Activated naive CD4-positive, alpha-beta T cell treated with anti-CD3 and anti-CD28 coated beads for 36 hours (primary cell): ENCODE measurements around the gene ZFAND5. TPM values are rescaled to one million over a fixed set of nuclear protein-coding genes. Genes with fewer than 3 reads are reported as not detected.

Source experiments
- CTCF ChIA-PET: fragments of 350-600 bp; sonication (Branson Sonifier 250); formaldehyde crosslinking; loops from one replicate; lab custom pipeline; 2021; ENCODE audit warnings: antibody characterized with exemption; lab: Charles Lee
- DNase-seq: peaks from one replicate; pipeline ENCODE4 v3.0.0-alpha.2; 2020
- H3K27ac Mint-ChIP-seq: one replicate; pipeline ENCODE4 v1.8.0; 2021; ENCODE audit warnings: mild to moderate bottlenecking, mixed read lengths
- H3K27me3 Mint-ChIP-seq: one replicate; pipeline ENCODE4 v1.8.0; 2021; ENCODE audit warnings: low read depth, mixed read lengths
- H3K36me3 Mint-ChIP-seq: one replicate; pipeline ENCODE4 v1.8.0; 2021; ENCODE audit warnings: low read depth, mixed read lengths
- H3K4me1 Mint-ChIP-seq: one replicate; pipeline ENCODE4 v1.8.0; 2021; ENCODE audit warnings: low read depth, mixed read lengths
- H3K4me3 Mint-ChIP-seq: one replicate; pipeline ENCODE4 v1.8.0; 2021; ENCODE audit warnings: mild to moderate bottlenecking, moderate library complexity, mixed read lengths
- H3K9me3 Mint-ChIP-seq: one replicate; pipeline ENCODE4 v1.8.0; 2021; ENCODE audit warnings: mixed read lengths
- intact Hi-C: fragments of 100-400 bp; cut with micrococcal nuclease; formaldehyde crosslinking; loops from one replicate; pipeline ENCODE4 v1.15.1; 2023
- total RNA-seq, 2 experiments: library from RNA; stranded (reverse); gene quantifications; one replicate each; pipeline ENCODE4 v1.2.3, GENCODE V29; 2021

Gene ZFAND5
- total RNA-seq, 2 experiments from 2014 or later: 71.9 to 73.2 TPM

- no peaks in the 10 kb centered on the region for H3K36me3 Mint-ChIP-seq
- H3K9me3 Mint-ChIP-seq: no peaks in the 10 kb centered on the region
- intact Hi-C loops: no loop called here
- DNase-seq: no peak
- CTCF ChIA-PET: interaction anchor here (1.2 kb wide), 1 partner anchor 215 kb away, joined by 3 read pairs; no protein-coding TSS in a partner anchor
- H3K27ac Mint-ChIP-seq: no peak overlapping the region
- no peaks in the 10 kb centered on the region for H3K27me3 Mint-ChIP-seq
- H3K4me1 Mint-ChIP-seq: peaks cover 6% of the 10 kb centered on the region
- no peak overlapping the region for H3K4me3 Mint-ChIP-seq
Observed at GRCh38 chr9:72384710-72385485, 19.9 kb upstream of the ZFAND5 start.

DNA sequence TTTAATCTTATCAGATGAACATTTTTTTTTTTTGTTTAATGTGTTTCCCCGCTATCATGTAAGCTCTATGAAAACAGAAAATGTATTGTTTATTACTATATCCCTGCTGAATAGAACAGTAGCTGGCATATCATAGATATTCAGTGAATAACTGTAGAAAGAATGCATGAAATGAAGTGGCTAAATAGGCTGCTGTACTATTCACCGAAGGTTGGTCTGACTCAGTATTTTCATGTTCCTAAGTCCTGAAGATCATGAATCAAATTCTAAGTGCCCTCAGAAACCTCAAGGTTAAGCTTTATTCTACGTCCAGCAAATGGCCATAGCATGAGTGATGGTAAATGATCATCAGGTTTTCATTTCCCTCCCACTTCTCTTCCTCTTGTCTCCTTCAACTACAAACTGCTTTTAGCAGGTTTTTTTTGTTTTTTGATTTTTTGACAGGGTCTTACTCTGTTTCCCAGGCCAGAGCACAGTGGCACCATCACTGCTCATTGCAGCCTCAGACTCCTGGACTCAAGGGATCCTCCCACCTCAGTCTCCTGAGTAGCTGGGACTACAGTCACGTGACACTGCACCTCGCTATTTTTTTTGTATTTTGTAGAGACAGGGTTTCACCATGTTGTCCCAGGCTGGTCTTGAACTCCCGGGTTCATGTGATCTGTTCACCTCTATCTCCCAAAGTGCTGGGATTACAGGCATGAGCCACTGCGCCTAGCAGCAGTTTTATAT is 19.1 kb upstream of the ZFAND5 start:
- DNase-seq: no peak
- no peaks in the 10 kb centered on the region for H3K9me3 Mint-ChIP-seq
- intact Hi-C loops: no loop called here
- H3K27ac Mint-ChIP-seq: no peak overlapping the region
- H3K4me1 Mint-ChIP-seq: peaks cover 6% of the 10 kb centered on the region
- no peak overlapping the region for H3K4me3 Mint-ChIP-seq
- H3K27me3 Mint-ChIP-seq: no peaks in the 10 kb centered on the region
- CTCF ChIA-PET: interaction anchor here (1.2 kb wide), 1 partner anchor 216 kb away, joined by 3 read pairs; no protein-coding TSS in a partner anchor
- H3K36me3 Mint-ChIP-seq: no peaks in the 10 kb centered on the region

- H3K4me3 Mint-ChIP-seq: no peak overlapping the region
- no peaks in the 10 kb centered on the region for H3K27me3 Mint-ChIP-seq
- CTCF ChIA-PET: no interaction called here
- H3K36me3 Mint-ChIP-seq: no peaks in the 10 kb centered on the region
- H3K27ac Mint-ChIP-seq: no peak overlapping the region
- H3K9me3 Mint-ChIP-seq: no peaks in the 10 kb centered on the region
- H3K4me1 Mint-ChIP-seq: peaks cover 2% of the 10 kb centered on the region
- DNase-seq: no peak
- intact Hi-C loops: no loop called here
Observed at GRCh38 chr9:72382405-72382804, 17.4 kb upstream of the ZFAND5 start.

DNA sequence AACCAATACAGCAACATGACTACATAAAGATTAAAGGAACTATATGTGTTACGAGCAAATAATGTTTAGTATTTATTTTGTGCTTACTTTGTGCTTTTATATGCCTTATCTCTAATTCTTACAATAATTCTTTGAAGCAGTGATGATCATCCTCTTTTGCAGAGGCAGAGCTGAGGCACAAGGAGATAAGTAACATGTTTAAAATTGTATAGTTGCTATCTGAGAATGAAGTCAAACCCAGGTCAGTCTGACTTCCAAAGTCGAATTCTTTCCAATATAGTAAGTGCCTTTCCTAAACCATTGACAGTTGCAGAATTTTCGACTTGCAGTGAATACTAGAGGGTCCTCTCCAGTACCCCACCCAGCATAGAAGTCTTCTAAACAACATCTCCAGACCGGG is 12.0 kb upstream of the ZFAND5 start:
- intact Hi-C loops: no loop called here
- H3K27ac Mint-ChIP-seq: no peak overlapping the region
- no peaks in the 10 kb centered on the region for H3K9me3 Mint-ChIP-seq
- CTCF ChIA-PET: no interaction called here
- no peak overlapping the region for H3K4me3 Mint-ChIP-seq
- no peak for DNase-seq
- no peaks in the 10 kb centered on the region for H3K36me3 Mint-ChIP-seq
- H3K4me1 Mint-ChIP-seq: no peaks in the 10 kb centered on the region
- H3K27me3 Mint-ChIP-seq: no peaks in the 10 kb centered on the region

- H3K9me3 Mint-ChIP-seq: no peaks in the 10 kb centered on the region
Observed at GRCh38 chr9:72371151-72371550, 6.1 kb upstream of the ZFAND5 start.

DNA sequence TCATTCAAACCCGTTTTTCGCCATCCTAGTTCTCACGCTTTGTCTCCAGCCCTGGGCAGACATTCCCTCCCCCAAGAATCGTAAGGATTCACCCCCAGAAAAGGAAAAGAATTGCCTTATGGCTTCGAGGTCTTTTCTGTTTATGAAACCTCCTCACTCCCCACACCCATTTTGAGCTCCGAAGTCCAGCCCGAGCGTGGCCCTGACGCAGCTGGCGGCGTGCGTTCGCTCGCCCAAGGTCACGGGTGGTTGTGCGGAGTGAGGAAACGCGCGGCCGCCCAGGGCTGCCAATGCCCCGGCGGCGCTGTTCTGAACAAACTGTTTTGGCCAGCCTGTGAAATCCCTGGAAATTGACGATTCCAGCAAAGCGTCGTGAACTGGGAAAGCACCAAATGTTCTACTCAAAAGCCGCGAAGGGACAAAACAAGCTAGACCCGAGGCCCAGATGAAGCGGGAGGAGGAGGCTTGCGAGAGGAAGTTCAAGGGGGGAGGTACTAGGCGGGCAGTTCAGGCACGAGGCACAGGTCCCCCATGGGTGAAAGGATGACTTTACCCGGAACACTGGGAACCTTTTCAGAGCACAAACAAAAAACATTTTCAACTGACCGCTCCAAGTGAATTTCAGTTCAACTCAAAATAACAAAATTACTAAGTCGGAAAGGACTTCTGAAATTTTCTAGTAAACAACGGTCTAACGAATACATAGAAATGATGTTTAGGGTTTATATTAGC is 683 bp upstream of the ZFAND5 start:
- peak; percentile 68 for DNase-seq
- peaks cover 24% of the 10 kb centered on the region for H3K4me1 Mint-ChIP-seq
- H3K27me3 Mint-ChIP-seq: no peaks in the 10 kb centered on the region
- intact Hi-C loops: loop anchor here (1.0 to 10.0 kb wide), 14 partner anchors 23 to 1953 kb away; partner anchors contain the start of genes ABHD17B, C9orf85 and CEMIP2
- peak overlapping the region; percentile 81 for H3K4me3 Mint-ChIP-seq
- CTCF ChIA-PET: interaction anchor here (0.8 to 1.1 kb wide), 3 partner anchors 9 to 223 kb away, joined by 3 to 6 read pairs (median 3); no protein-coding TSS in a partner anchor
- peak overlapping the region; percentile 95 for H3K27ac Mint-ChIP-seq
- H3K36me3 Mint-ChIP-seq: peaks cover 20% of the 10 kb centered on the region
- H3K9me3 Mint-ChIP-seq: no peaks in the 10 kb centered on the region

More at GRCh38 chr9:72371151-72371550, 6.1 kb upstream of the ZFAND5 start:
- H3K4me3 Mint-ChIP-seq: no peak overlapping the region
- no peaks in the 10 kb centered on the region for H3K36me3 Mint-ChIP-seq
- CTCF ChIA-PET: interaction anchor here (0.7 kb wide), 1 partner anchor 1005 kb away, joined by 5 read pairs; no protein-coding TSS in a partner anchor
- no peaks in the 10 kb centered on the region for H3K27me3 Mint-ChIP-seq
- H3K4me1 Mint-ChIP-seq: no peaks in the 10 kb centered on the region
- no peak overlapping the region for H3K27ac Mint-ChIP-seq
- DNase-seq: no peak
- intact Hi-C loops: no loop called here

DNA sequence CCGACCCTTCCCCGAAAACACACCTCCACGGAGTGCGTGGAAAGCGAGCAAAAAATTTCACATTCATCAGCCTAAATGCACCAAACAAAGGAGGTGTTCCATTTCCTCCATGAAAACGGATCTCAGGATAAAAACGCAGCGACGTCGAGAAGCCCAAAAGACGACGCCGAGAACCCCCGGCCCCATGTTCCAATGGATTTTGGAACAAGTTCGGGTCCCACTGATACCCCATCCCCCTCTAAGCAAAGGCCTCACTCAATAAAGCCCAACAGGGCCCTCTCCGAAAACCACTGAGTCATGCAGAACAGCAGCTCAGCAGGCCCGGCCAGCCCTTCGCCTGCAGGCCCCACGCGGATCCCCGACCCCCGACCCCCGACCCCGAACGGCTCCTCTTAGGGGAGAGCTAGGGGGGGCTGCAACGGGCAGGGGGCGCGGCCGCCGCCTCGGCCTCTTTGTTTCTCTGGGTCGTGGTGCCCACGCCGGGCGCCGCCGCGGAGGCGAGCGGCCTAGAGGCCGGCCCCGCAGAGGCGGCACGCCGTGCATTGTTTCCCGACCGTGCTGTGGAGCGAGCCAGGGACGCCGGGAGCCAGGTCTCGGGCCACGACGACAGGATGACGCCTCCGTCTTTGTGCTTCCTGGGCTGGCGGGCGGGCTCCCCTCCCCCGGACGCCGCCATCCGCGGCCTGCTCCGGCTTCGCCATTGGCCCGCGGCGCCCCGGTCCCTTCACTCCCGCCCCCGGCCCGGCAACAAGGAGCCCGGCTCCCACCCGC is 915 bp downstream of the ZFAND5 start:
- Mint-ChIP-seq H3K27ac (peak overlapping the region; percentile 95), H3K9me3 (no peaks in the 10 kb centered on the region), H3K36me3 (peaks cover 28% of the 10 kb centered on the region), H3K27me3 (no peaks in the 10 kb centered on the region), H3K4me3 (peak overlapping the region; percentile 82), H3K4me1 (peaks cover 39% of the 10 kb centered on the region)
- intact Hi-C loops: loop anchor here (1.0 to 10.0 kb wide), 7 partner anchors 8 to 1951 kb away; partner anchors contain the start of gene CEMIP2
- CTCF ChIA-PET: no interaction called here
- peak; percentile 73 for DNase-seq

GRCh38 chr9:72363236-72363635 is 1.8 kb downstream of the ZFAND5 start:
- intact Hi-C loops: loop anchor here (5.0 to 10.0 kb wide), 3 partner anchors 71 to 1798 kb away; partner anchors contain the start of gene CEMIP2
- Mint-ChIP-seq H3K4me1 (peaks cover 48% of the 10 kb centered on the region), H3K4me3 (peak overlapping the region; percentile 82), H3K9me3 (no peaks in the 10 kb centered on the region), H3K27ac (peak overlapping the region; percentile 95), H3K36me3 (peaks cover 34% of the 10 kb centered on the region), H3K27me3 (no peaks in the 10 kb centered on the region)
- CTCF ChIA-PET: interaction anchor here (1.5 kb wide), 1 partner anchor 82 kb away, joined by 4 read pairs; no protein-coding TSS in a partner anchor
- no peak for DNase-seq

GRCh38 chr9:72362680-72363139 is 2.3 kb downstream of the ZFAND5 start:
- no peaks in the 10 kb centered on the region for H3K9me3 Mint-ChIP-seq
- CTCF ChIA-PET: interaction anchor here (1.5 kb wide), 1 partner anchor 81 kb away, joined by 4 read pairs; no protein-coding TSS in a partner anchor
- H3K36me3 Mint-ChIP-seq: peaks cover 36% of the 10 kb centered on the region
- no peaks in the 10 kb centered on the region for H3K27me3 Mint-ChIP-seq
- peaks cover 51% of the 10 kb centered on the region for H3K4me1 Mint-ChIP-seq
- intact Hi-C loops: loop anchor here (5.0 to 10.0 kb wide), 3 partner anchors 70 to 1798 kb away; partner anchors contain the start of gene CEMIP2
- peak; percentile 71 for DNase-seq
- H3K27ac Mint-ChIP-seq: peak overlapping the region; percentile 95
- H3K4me3 Mint-ChIP-seq: peak overlapping the region; percentile 82

DNA sequence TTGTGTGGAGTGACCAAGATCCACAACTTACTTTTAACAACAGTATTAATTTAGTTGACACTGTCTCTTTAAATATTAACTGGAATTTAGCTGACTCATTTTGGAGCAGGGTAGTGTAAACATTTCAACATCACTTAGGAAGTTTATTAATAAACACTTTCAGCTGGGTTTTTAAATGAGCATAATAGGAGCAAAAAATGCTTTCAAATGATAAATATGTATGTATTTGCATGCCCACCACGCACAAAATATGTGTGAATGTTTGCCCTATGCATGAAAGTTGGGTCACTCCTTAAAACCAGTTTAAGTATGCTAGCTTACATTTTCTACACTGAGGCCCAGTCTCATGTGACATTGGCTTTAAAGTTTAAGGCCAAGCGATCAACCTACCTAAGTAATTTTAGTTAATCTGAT is 2.9 kb downstream of the ZFAND5 start:
- no peak for DNase-seq
- Mint-ChIP-seq H3K4me1 (peaks cover 56% of the 10 kb centered on the region), H3K36me3 (peaks cover 42% of the 10 kb centered on the region), H3K9me3 (no peaks in the 10 kb centered on the region), H3K27ac (peak overlapping the region; percentile 95), H3K4me3 (peak overlapping the region; percentile 82), H3K27me3 (no peaks in the 10 kb centered on the region)
- intact Hi-C loops: loop anchor here (5.0 to 10.0 kb wide), 3 partner anchors 70 to 1797 kb away; partner anchors contain the start of gene CEMIP2
- CTCF ChIA-PET: interaction anchor here (1.5 kb wide), 1 partner anchor 81 kb away, joined by 4 read pairs; no protein-coding TSS in a partner anchor

- no peaks in the 10 kb centered on the region for H3K9me3 Mint-ChIP-seq
- CTCF ChIA-PET: no interaction called here
- no peak overlapping the region for H3K27ac Mint-ChIP-seq
- intact Hi-C loops: loop anchor here (5.0 to 10.0 kb wide), 3 partner anchors 69 to 1796 kb away; partner anchors contain the start of gene CEMIP2
- no peak overlapping the region for H3K4me3 Mint-ChIP-seq
- no peaks in the 10 kb centered on the region for H3K27me3 Mint-ChIP-seq
- H3K36me3 Mint-ChIP-seq: peaks cover 51% of the 10 kb centered on the region
- H3K4me1 Mint-ChIP-seq: peaks cover 66% of the 10 kb centered on the region
- no peak for DNase-seq
Observed at GRCh38 chr9:72361217-72361616, 3.8 kb downstream of the ZFAND5 start.
